H1 (cell line): Measurements from ENCODE around the gene HLA-DOB. TPM values are rescaled to one million over a fixed set of nuclear protein-coding genes. Genes with fewer than 3 reads are reported as not detected.

Experiments
- CTCF ChIA-PET: fragments of 300-600 bp; sonication (Branson Sonifier 250); formaldehyde crosslinking; loops from one replicate; lab custom pipeline; 2021; ENCODE audit not compliant: partially characterized antibody; lab: Charles Lee
- POLR2A ChIA-PET: fragments of 300-600 bp; sonication (Branson Sonifier 250); formaldehyde crosslinking; loops from one replicate; lab custom pipeline; 2021; ENCODE audit warnings: inconsistent platforms; ENCODE audit not compliant: partially characterized antibody; lab: Charles Lee
- DNase-seq, 2 experiments: peaks; one replicate each; pipeline versions ENCODE4 v3.0.0 to v3.0.0-alpha.2; 2010 to 2022; ENCODE audit warnings: low spot score in 2 of 2, low read depth in 1 of 2, mixed read lengths in 1 of 2
- FAIRE-seq: peaks from 2 replicates; lab custom pipeline; 2011; peaks lifted over from hg19 to GRCh38; lab: Jason Lieb, UNC
- H2AFZ ChIP-seq: 2 replicates; pipeline ENCODE4 v1.8.1; 2012; ENCODE audit warnings: low read length, inconsistent platforms
- H2AK5ac ChIP-seq: 2 replicates; pipeline ENCODE4 v1.6.1; 2013; ENCODE audit warnings: low read depth, low read length
- H2BK120ac ChIP-seq: replicated peaks from 2 replicates; pipeline ENCODE3; 2013; ENCODE audit warnings: low read depth, low read length, inconsistent platforms
- H2BK12ac ChIP-seq: 2 replicates; pipeline ENCODE4 v1.6.1; 2013; ENCODE audit warnings: low read depth, low read length
- H2BK15ac ChIP-seq: 2 replicates; pipeline ENCODE4 v1.6.1; 2013; ENCODE audit warnings: low read length
- H2BK20ac ChIP-seq: 2 replicates; pipeline ENCODE4 v1.6.1; 2013; ENCODE audit warnings: low read length
- H2BK5ac ChIP-seq: 2 replicates; pipeline ENCODE4 v1.6.1; 2013; ENCODE audit warnings: low read depth, low read length
- H3K14ac ChIP-seq: 2 replicates; pipeline ENCODE4 v1.6.1; 2013; ENCODE audit warnings: inconsistent platforms; ENCODE audit not compliant: insufficient read length
- H3K18ac ChIP-seq: 2 replicates; pipeline ENCODE4 v1.6.1; 2013; ENCODE audit warnings: low read length; ENCODE audit errors: extremely low read depth
- H3K23ac ChIP-seq: 2 replicates; pipeline ENCODE4 v1.6.1; 2013; ENCODE audit warnings: inconsistent platforms; ENCODE audit not compliant: insufficient read length
- H3K23me2 ChIP-seq: 2 replicates; pipeline ENCODE4 v1.6.1; 2013; ENCODE audit warnings: low read depth, low read length
- H3K27ac ChIP-seq: 2 replicates; pipeline ENCODE4 v1.6.1; 2011; ENCODE audit warnings: low read depth, low read length, inconsistent platforms
- H3K27me3 ChIP-seq, 4 experiments: replicated peaks in 1 of 4; 1 replicate in 1 of 4; 2 replicates in 3 of 4; pipeline versions ENCODE4 v1.6.1 to v1.8.1; 2011 to 2013; ENCODE audit warnings: low read length in 3 of 4, mild to moderate bottlenecking in 3 of 4, inconsistent platforms in 2 of 4, mixed read lengths in 2 of 4, moderate library complexity in 1 of 4; ENCODE audit not compliant: control insufficient read depth in 3 of 4, insufficient read depth in 3 of 4; ENCODE audit errors: extremely low read depth in 1 of 4
- H3K36me3 ChIP-seq, 4 experiments: 2 replicates each; pipeline versions ENCODE4 v1.6.1 to v1.8.1; 2011 to 2013; ENCODE audit warnings: mild to moderate bottlenecking in 4 of 4, low read length in 3 of 4, moderate library complexity in 2 of 4, control low read depth in 1 of 4, inconsistent platforms in 1 of 4; ENCODE audit not compliant: insufficient read depth in 4 of 4, control insufficient read depth in 2 of 4
- H3K4ac ChIP-seq: replicated peaks from 2 replicates; pipeline ENCODE3; 2013; ENCODE audit warnings: low read length, low read depth, mixed read lengths, inconsistent platforms; ENCODE audit not compliant: insufficient read length
- H3K4me1 ChIP-seq, 4 experiments: replicated peaks in 1 of 4; 1 replicate in 1 of 4; 2 replicates in 3 of 4; pipeline versions ENCODE4 v1.6.1 to v1.8.1; 2011 to 2013; ENCODE audit warnings: low read length in 3 of 4, inconsistent platforms in 2 of 4, mixed read lengths in 1 of 4; ENCODE audit not compliant: insufficient read depth in 4 of 4, control insufficient read depth in 3 of 4
- H3K4me2 ChIP-seq, 2 experiments: 2 replicates each; pipeline versions ENCODE4 v1.6.1 to v1.8.1; 2011 to 2013; ENCODE audit warnings: low read depth in 2 of 2, low read length in 2 of 2, control low read depth in 1 of 2, inconsistent platforms in 1 of 2, mild to moderate bottlenecking in 1 of 2; ENCODE audit not compliant: insufficient read depth in 1 of 2
- H3K4me3 ChIP-seq, 4 experiments: fragments of 200-600, 300-600 bp in 1 of 4; sonication (generic), shearing (Covaris generic), sonication (Bioruptor Twin) in 1 of 4; 2 replicates each; pipeline versions ENCODE4 v1.5.1 to v1.8.1; 2011 to 2016; ENCODE audit warnings: low read length in 4 of 4, low read depth in 3 of 4, control low read depth in 2 of 4, inconsistent platforms in 2 of 4, mild to moderate bottlenecking in 2 of 4, mixed read lengths in 1 of 4, moderate library complexity in 1 of 4; ENCODE audit not compliant: insufficient read depth in 2 of 4; ENCODE audit errors: extremely low read depth in 1 of 4
- H3K56ac ChIP-seq: replicated peaks from 2 replicates; pipeline ENCODE3; 2013; ENCODE audit warnings: low read depth, mild to moderate bottlenecking, mixed read lengths, low read length, inconsistent platforms; ENCODE audit not compliant: insufficient read length
- H3K79me1 ChIP-seq: 2 replicates; pipeline ENCODE4 v1.6.1; 2013; ENCODE audit warnings: low read depth, low read length, control low read depth
- H3K79me2 ChIP-seq, 2 experiments: 2 replicates each; pipeline versions ENCODE4 v1.6.1 to v1.8.1; 2012 to 2013; ENCODE audit warnings: low read length in 2 of 2, mild to moderate bottlenecking in 2 of 2, inconsistent platforms in 1 of 2; ENCODE audit not compliant: insufficient read depth in 2 of 2, control insufficient read depth in 1 of 2
- H3K9ac ChIP-seq, 4 experiments: replicated peaks in 1 of 4; 1 replicate in 1 of 4; 2 replicates in 3 of 4; pipeline versions ENCODE4 v1.6.1 to v1.8.1; 2011 to 2013; ENCODE audit warnings: low read depth in 3 of 4, low read length in 3 of 4, control low read depth in 2 of 4, mild to moderate bottlenecking in 2 of 4, moderate library complexity in 2 of 4, inconsistent platforms in 1 of 4; ENCODE audit errors: extremely low read depth in 1 of 4
- H3K9me3 ChIP-seq, 2 experiments: 2 replicates each; pipeline versions ENCODE4 v1.6.1 to v1.8.1; 2012 to 2013; ENCODE audit warnings: mild to moderate bottlenecking in 2 of 2, moderate library complexity in 2 of 2, control low read depth in 1 of 2, inconsistent platforms in 1 of 2, low read depth in 1 of 2, low read length in 1 of 2, mixed read lengths in 1 of 2; ENCODE audit not compliant: insufficient read depth in 2 of 2
- H4K20me1 ChIP-seq, 2 experiments: replicated peaks in 1 of 2; 2 replicates each; pipeline versions ENCODE3 to v1.8.1; 2011 to 2013; ENCODE audit warnings: inconsistent platforms in 2 of 2, low read length in 2 of 2, mild to moderate bottlenecking in 1 of 2; ENCODE audit not compliant: insufficient read depth in 2 of 2, control insufficient read depth in 1 of 2
- H4K5ac ChIP-seq: 2 replicates; pipeline ENCODE4 v1.6.1; 2013; ENCODE audit warnings: low read length, low read depth, mixed read lengths, inconsistent platforms; ENCODE audit not compliant: insufficient read length
- H4K8ac ChIP-seq: 2 replicates; pipeline ENCODE4 v1.8.0; 2013; ENCODE audit warnings: mild to moderate bottlenecking, moderate library complexity, low read length, inconsistent platforms; ENCODE audit not compliant: insufficient read depth; ENCODE audit errors: extremely low read depth
- H4K91ac ChIP-seq: replicated peaks from 2 replicates; pipeline ENCODE3; 2013; ENCODE audit warnings: low read length, mixed read lengths, inconsistent platforms; ENCODE audit not compliant: insufficient read length
- CHD2 ChIP-seq: IDR thresholded peaks from 2 replicates; pipeline ENCODE4 v1.6.1; 2012; ENCODE audit warnings: low read length, improper control_type of control experiment
- EZH2 ChIP-seq: fragments of 200-600 bp; sonication (generic); IDR thresholded peaks from 2 replicates; pipeline ENCODE4 v1.7.1; 2012; ENCODE audit warnings: low read depth, mild to moderate bottlenecking, moderate library complexity, low read length, inconsistent platforms; ENCODE audit not compliant: severe bottlenecking
- FOSL1 ChIP-seq: IDR thresholded peaks from 2 replicates; pipeline ENCODE4 v1.6.1; 2011; ENCODE audit warnings: mild to moderate bottlenecking, low read depth, low read length, moderate library complexity; ENCODE audit not compliant: insufficient read depth
- KDM4A ChIP-seq: IDR thresholded peaks from one replicate; pipeline ENCODE4 v1.7.1; 2012; ENCODE audit warnings: low read depth, mild to moderate bottlenecking, moderate library complexity, low read length, inconsistent platforms; ENCODE audit not compliant: severe bottlenecking
- RNF2 ChIP-seq: fragments of 200-900, 300-1000 bp; sonication (generic); IDR thresholded peaks from 2 replicates; pipeline ENCODE4 v1.7.1; 2016; ENCODE audit warnings: borderline replicate concordance, low read depth, mild to moderate bottlenecking, antibody characterized with exemption, low read length; ENCODE audit not compliant: poor library complexity, severe bottlenecking; ENCODE audit errors: missing control alignments
- RXRA ChIP-seq: IDR thresholded peaks from 2 replicates; pipeline ENCODE4 v1.6.1; 2011; ENCODE audit warnings: low read depth, mild to moderate bottlenecking, low read length, moderate library complexity; ENCODE audit not compliant: insufficient read depth
- SIN3A ChIP-seq, 2 experiments: IDR thresholded peaks in 1 of 2; conservative IDR thresholded peaks in 1 of 2; 2 replicates each; pipeline ENCODE4 v1.6.1; 2011 to 2012; ENCODE audit warnings: low read length in 2 of 2, improper control_type of control experiment in 1 of 2, low read depth in 1 of 2, mild to moderate bottlenecking in 1 of 2
- TAF7 ChIP-seq: optimal IDR thresholded peaks from 2 replicates; pipeline ENCODE3; 2011; ENCODE audit warnings: low read depth, mild to moderate bottlenecking, inconsistent platforms, low read length, moderate library complexity, borderline replicate concordance
- YY1 ChIP-seq: IDR thresholded peaks from 2 replicates; pipeline ENCODE4 v1.6.1; 2011; ENCODE audit warnings: low read depth, mild to moderate bottlenecking, low read length
- WGBS, 2 experiments: shearing (Covaris generic) in 1 of 2; methylation state at CpG; one replicate each; pipeline versions ENCODE4 v1.1.6 to v1.1.7; 2013 to 2015; ENCODE audit warnings: low lambda C conversion rate in 2 of 2, mixed read lengths in 2 of 2, inconsistent platforms in 1 of 2, low coverage in 1 of 2, missing lambda C conversion rate in 1 of 2; ENCODE audit not compliant: insufficient replicate concordance in 2 of 2, insufficient coverage in 1 of 2, insufficient read length in 1 of 2; ENCODE audit errors: extremely low coverage in 1 of 2, missing lambda C conversion rate in 1 of 2; 5-methylcytosine and 5-hydroxymethylcytosine counted together
- polyA plus RNA-seq, 7 experiments: library from polyadenylated mRNA; depleted of rRNA in 3 of 7; stranded (reverse) in 5 of 7; unstranded in 2 of 7; fragments of >200 nt in 5 of 7; fragments of 200-250 nt in 2 of 7; gene quantifications; 1 replicate in 5 of 7; 2 replicates in 1 of 7; 4 replicates in 1 of 7; pipeline versions ENCODE4 v1.2.1 to v1.2.3, GENCODE V29; 2011 to 2013; ENCODE audit warnings: missing spikeins in 2 of 7, mixed read lengths in 2 of 7
- total RNA-seq: library from RNA; stranded (reverse); fragmentation: NEBNext Ultra II Directional; extraction: Animal tissue kit (Norgen Biotek cat#: 25700); gene quantifications from 2 replicates; pipeline ENCODE4 v1.2.1, GENCODE V29; 2021
- TF ChIP-seq, protein P1 (sequence below): IDR thresholded peaks from 2 replicates; pipeline ENCODE4 v1.6.1; 2012; ENCODE audit warnings: inconsistent platforms
- TF ChIP-seq, protein P2 (sequence below): IDR thresholded peaks from 2 replicates; pipeline ENCODE4 v1.6.1; 2012; ENCODE audit warnings: low read length, inconsistent platforms

HLA-DOB gene
- total and polyA plus RNA-seq, 2 of the 8 experiments (the other 6 are each of a cell fraction or from before 2014, with no cell fraction given): 0.35 TPM; not detected in 1

GRCh38 chr6:32775071-32775470 is 41.7 kb downstream of the HLA-DOB start:
- Histone ChIP-seq H2BK5ac (no peak overlapping the region), H3K4me2 (no peak overlapping the region), H3K36me3 (no peaks in the 10 kb centered on the region), H3K18ac (no peak overlapping the region), H4K91ac (no peak overlapping the region), H3K56ac (no peak overlapping the region), H2BK20ac (no peak overlapping the region), H3K27ac (no peak overlapping the region), H3K9me3 (no peaks in the 10 kb centered on the region), H2AFZ (no peak overlapping the region), H3K4me3 (no peak overlapping the region), H4K5ac (no peak overlapping the region), H3K79me1 (no peaks in the 10 kb centered on the region), H3K4me1 (no peaks in the 10 kb centered on the region), H2BK12ac (no peak overlapping the region), H3K79me2 (no peaks in the 10 kb centered on the region), H2AK5ac (no peak overlapping the region), H3K4ac (no peak overlapping the region), H3K9ac (no peak overlapping the region), H2BK120ac (no peak overlapping the region), H3K27me3 (no peaks in the 10 kb centered on the region), H4K20me1 (no peaks in the 10 kb centered on the region), H2BK15ac (no peak overlapping the region), H3K23me2 (no peaks in the 10 kb centered on the region), H4K8ac (no peak overlapping the region), H3K14ac (no peak overlapping the region), H3K23ac (no peak overlapping the region)
- DNase-seq (no peak), FAIRE-seq (no peak)
- POLR2A ChIA-PET: no interaction called here
- CTCF ChIA-PET: no interaction called here
- 55% methylated on average over 1 of the region's 1 CpG; no CpG with 5 or more reads in 1 of the 2 experiments for WGBS, 2 experiments
- TF ChIP-seq RXRA: no peak
- TF ChIP-seq, protein P1, sequence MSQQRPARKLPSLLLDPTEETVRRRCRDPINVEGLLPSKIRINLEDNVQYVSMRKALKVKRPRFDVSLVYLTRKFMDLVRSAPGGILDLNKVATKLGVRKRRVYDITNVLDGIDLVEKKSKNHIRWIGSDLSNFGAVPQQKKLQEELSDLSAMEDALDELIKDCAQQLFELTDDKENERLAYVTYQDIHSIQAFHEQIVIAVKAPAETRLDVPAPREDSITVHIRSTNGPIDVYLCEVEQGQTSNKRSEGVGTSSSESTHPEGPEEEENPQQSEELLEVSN: no peak
- TF ChIP-seq KDM4A: no peak
- TF ChIP-seq, protein P2, sequence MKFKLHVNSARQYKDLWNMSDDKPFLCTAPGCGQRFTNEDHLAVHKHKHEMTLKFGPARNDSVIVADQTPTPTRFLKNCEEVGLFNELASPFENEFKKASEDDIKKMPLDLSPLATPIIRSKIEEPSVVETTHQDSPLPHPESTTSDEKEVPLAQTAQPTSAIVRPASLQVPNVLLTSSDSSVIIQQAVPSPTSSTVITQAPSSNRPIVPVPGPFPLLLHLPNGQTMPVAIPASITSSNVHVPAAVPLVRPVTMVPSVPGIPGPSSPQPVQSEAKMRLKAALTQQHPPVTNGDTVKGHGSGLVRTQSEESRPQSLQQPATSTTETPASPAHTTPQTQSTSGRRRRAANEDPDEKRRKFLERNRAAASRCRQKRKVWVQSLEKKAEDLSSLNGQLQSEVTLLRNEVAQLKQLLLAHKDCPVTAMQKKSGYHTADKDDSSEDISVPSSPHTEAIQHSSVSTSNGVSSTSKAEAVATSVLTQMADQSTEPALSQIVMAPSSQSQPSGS: no peak
- no peak for TF ChIP-seq CHD2
- no peak for TF ChIP-seq YY1
- TF ChIP-seq EZH2: no peak
- no peak for TF ChIP-seq TAF7
- TF ChIP-seq FOSL1: no peak
- TF ChIP-seq RNF2: no peak
- no peak for TF ChIP-seq SIN3A (conservative IDR thresholded peaks at IDR 0.05 in 1 of 2, IDR thresholded peaks at IDR 0.05 in 1 of 2; ENCODE audit: low read depth in 1 of 2, low read length in 2 of 2)
